ENCODE data around the gene POLR3A. TPM values are rescaled to one million over a fixed set of nuclear protein-coding genes. Genes with fewer than 3 reads are reported as not detected.

The POLR3A gene
- total RNA-seq, 2 donors from 2014 or later = 28.2 to 28.6 TPM

DNA sequence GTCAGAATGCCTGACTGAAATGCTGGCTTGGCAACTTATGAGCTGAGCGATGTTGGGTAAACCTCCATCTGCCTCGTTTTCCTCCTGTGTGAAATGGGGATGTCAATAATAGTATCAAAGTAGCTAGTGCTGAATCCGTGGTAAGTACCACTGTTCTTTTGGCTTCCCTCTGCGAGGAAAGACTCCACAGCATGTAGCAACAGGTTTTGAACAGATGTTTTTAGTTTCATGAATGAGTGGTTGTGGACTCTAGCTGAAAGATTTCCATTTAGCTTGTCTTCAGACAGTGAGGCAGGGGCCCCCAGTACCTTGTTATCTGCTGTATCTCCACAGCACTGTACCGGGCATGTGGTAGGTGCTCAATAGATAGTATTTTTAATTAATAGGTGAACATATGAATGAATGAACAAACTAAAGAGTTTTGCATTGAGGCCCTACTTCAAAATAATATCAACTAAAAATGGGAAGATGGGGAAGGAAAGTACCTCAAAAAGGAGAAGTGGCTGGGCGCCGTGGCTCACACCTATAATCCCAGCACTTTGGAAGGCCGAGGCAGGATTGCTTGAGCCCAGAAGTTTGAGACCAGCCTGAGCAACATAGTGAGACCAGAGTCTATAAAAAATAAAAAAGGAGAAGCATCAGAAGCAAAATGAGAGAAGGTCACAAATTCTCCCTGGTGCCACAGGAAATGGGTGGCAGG, 97.1 kb downstream of the POLR3A start:
- Histone ChIP-seq H3K9ac (ENCODE audit: extremely low read depth, low read length, poor library complexity, severe bottlenecking) (no peak overlapping the region), H3K36me3 (ENCODE audit: control insufficient read depth, insufficient read depth, low read length) (no peaks in the 10 kb centered on the region), H3K4me1 (ENCODE audit: control insufficient read depth, insufficient read depth, low read length) (no peaks in the 10 kb centered on the region), H3K27ac (ENCODE audit: low read depth, low read length) (no peak overlapping the region), H3K27me3 (ENCODE audit: control insufficient read depth, insufficient read depth, low read length, poor library complexity, severe bottlenecking) (peaks cover 10% of the 10 kb centered on the region), H3K4me3 (ENCODE audit: low read length) (no peak overlapping the region), H3K9me3 (ENCODE audit: control insufficient read depth, low read length) (no peaks in the 10 kb centered on the region)
- Mint-ChIP-seq H3K36me3 (ENCODE audit: low read depth) (no peaks in the 10 kb centered on the region), H3K27ac (no peak overlapping the region), H3K4me1 (peaks cover 25% of the 10 kb centered on the region), H3K4me3 (no peak overlapping the region), H3K9me3 (no peaks in the 10 kb centered on the region), H3K27me3 (ENCODE audit: insufficient read depth) (peaks cover 9% of the 10 kb centered on the region)
- TF ChIP-seq, protein P1, sequence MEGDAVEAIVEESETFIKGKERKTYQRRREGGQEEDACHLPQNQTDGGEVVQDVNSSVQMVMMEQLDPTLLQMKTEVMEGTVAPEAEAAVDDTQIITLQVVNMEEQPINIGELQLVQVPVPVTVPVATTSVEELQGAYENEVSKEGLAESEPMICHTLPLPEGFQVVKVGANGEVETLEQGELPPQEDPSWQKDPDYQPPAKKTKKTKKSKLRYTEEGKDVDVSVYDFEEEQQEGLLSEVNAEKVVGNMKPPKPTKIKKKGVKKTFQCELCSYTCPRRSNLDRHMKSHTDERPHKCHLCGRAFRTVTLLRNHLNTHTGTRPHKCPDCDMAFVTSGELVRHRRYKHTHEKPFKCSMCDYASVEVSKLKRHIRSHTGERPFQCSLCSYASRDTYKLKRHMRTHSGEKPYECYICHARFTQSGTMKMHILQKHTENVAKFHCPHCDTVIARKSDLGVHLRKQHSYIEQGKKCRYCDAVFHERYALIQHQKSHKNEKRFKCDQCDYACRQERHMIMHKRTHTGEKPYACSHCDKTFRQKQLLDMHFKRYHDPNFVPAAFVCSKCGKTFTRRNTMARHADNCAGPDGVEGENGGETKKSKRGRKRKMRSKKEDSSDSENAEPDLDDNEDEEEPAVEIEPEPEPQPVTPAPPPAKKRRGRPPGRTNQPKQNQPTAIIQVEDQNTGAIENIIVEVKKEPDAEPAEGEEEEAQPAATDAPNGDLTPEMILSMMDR (conservative IDR thresholded peaks at IDR 0.05) = no peak
- 87 to 92% methylated on average over 7 to 8 of the region's 8 CpGs for WGBS, 2 experiments (ENCODE audit: insufficient coverage in 1 of 2, insufficient read length in 1 of 2)
- no peak for DNase-seq

DNA sequence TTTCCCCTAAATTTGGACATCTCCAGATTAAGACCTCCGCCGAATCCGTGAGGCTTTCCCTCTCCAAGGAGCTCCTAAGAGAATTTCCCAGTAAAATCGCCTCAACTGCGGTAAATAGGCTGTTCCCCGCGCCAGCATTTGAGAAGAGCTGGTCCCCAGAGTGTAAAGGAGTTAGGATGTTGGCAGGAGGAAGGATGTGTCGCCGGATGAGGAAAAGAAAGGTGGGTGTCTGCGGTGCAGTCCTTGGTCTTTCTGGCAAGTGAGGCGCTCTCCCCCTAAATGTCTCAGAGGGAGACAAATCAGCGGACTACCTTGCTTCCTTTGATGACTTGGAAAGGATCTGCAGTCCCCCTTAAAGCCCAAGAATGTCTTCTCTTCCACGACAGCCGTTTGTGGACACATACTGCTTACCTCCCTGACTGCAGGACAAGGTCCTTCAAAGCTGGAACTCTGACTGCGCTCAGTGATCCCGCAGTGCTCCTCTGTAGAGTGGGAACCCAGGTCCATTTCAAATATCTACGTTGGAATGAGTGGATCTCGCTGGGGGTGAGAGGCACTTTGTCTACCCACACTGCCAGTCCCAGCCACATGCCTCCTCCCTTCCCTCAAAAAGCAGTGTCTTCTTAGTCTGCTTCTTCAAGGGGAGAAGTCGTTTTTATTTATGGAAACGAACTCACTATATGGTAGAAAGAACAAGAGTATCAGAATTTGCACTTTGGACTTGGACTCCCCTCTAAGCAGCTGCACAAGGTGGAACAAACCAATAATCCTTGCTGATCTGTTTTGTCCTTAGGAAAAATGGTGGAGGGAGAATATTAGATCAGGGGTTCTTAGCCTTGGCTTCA, 101.7 kb downstream of the POLR3A start:
- H3K4me3 ChIP-seq (ENCODE audit: low read length) = peak overlapping the region; percentile 69
- H3K9me3 ChIP-seq (ENCODE audit: control insufficient read depth, low read length) = no peaks in the 10 kb centered on the region
- no peaks in the 10 kb centered on the region for H3K36me3 ChIP-seq (ENCODE audit: control insufficient read depth, insufficient read depth, low read length)
- peak overlapping the region; percentile 75 for H3K4me3 Mint-ChIP-seq
- peaks cover 10% of the 10 kb centered on the region for H3K27me3 ChIP-seq (ENCODE audit: control insufficient read depth, insufficient read depth, low read length, poor library complexity, severe bottlenecking)
- peaks cover 25% of the 10 kb centered on the region for H3K4me1 Mint-ChIP-seq
- H3K9me3 Mint-ChIP-seq = no peaks in the 10 kb centered on the region
- peak; percentile 74 for DNase-seq
- TF ChIP-seq, protein P1 (conservative IDR thresholded peaks at IDR 0.05) = no peak
- H3K27ac Mint-ChIP-seq = peak overlapping the region; percentile 79
- 59 to 63% methylated on average over 12 to 20 of the region's 20 CpGs for WGBS, 2 experiments (ENCODE audit: insufficient coverage in 1 of 2, insufficient read length in 1 of 2)
- no peak overlapping the region for H3K27ac ChIP-seq (ENCODE audit: low read depth, low read length)
- no peak overlapping the region for H3K9ac ChIP-seq (ENCODE audit: extremely low read depth, low read length, poor library complexity, severe bottlenecking)
- peaks cover 9% of the 10 kb centered on the region for H3K27me3 Mint-ChIP-seq (ENCODE audit: insufficient read depth)
- no peaks in the 10 kb centered on the region for H3K36me3 Mint-ChIP-seq (ENCODE audit: low read depth)
- H3K4me1 ChIP-seq (ENCODE audit: control insufficient read depth, insufficient read depth, low read length) = peaks cover 5% of the 10 kb centered on the region

DNA sequence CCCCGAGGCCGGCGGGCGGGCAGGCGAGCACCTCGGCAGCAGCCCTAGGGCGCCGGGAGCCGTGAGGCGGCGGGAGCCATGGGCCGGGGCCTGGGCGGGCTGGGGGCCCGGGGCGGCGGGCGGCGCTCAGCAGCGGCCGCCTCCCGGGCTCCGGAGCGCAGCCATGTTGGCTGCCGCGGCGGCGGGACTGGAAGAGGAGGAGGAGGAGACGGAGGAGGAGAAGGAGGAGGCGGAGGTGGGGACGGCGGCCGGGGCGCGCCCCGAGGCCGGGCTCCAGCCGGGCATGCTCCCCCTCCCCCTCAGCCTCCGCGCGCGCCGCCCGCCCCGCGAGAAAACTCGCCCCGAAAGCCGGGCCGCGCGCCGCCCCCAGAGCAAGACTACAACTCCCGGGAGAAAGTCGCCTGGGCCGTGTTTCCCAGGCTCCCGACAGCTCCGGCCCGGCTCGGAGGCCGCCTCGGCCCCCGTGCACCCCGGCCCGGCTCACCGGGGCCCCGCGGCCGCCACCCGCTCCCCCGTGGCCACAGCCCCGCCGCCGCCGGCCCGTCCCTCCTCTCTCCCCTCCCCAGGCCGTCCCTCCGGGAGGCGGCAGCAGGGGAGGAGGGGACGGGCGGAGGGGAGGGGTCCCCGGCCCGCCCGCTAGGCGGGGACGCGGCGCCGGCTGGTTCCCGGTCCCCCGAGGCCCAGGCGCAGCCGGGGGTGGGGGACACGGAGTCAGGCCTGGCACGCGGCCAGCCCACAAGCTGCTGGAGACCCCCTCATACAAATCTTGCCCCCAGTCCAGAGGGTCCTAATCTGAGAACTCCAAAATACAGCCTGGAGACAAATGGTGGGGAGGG, 102.5 kb downstream of the POLR3A start, which contains the start of gene DLG5:
Gene DLG5 (minus strand): TSS at position 190 of the 836 bp plus-strand sequence. CDS start 235 bp downstream, outside the sequence.
- Mint-ChIP-seq H3K4me3 (peak within 1 kb of the TSS; percentile 75), H3K27me3 (ENCODE audit: insufficient read depth) (peaks cover 9% of the 10 kb centered on the region), H3K4me1 (peaks cover 25% of the 10 kb centered on the region), H3K9me3 (no peaks in the 10 kb centered on the region), H3K27ac (peak within 1 kb of the TSS; percentile 79), H3K36me3 (ENCODE audit: low read depth) (peaks cover 1% of the 10 kb centered on the region)
- peak; percentile 81 for DNase-seq
- Histone ChIP-seq H3K27ac (ENCODE audit: low read depth, low read length) (no peak within 1 kb of the TSS), H3K4me3 (ENCODE audit: low read length) (peak within 1 kb of the TSS; percentile 82), H3K27me3 (ENCODE audit: control insufficient read depth, insufficient read depth, low read length, poor library complexity, severe bottlenecking) (peaks cover 10% of the 10 kb centered on the region), H3K36me3 (ENCODE audit: control insufficient read depth, insufficient read depth, low read length) (peaks cover 4% of the 10 kb centered on the region), H3K9ac (ENCODE audit: extremely low read depth, low read length, poor library complexity, severe bottlenecking) (peak within 1 kb of the TSS; percentile 38), H3K4me1 (ENCODE audit: control insufficient read depth, insufficient read depth, low read length) (peaks cover 9% of the 10 kb centered on the region), H3K9me3 (ENCODE audit: control insufficient read depth, low read length) (no peaks in the 10 kb centered on the region)
- WGBS, 2 experiments (ENCODE audit: insufficient coverage in 1 of 2, insufficient read length in 1 of 2) = 1% methylated on average over 86 of the region's 95 CpGs; no CpG with 5 or more reads in 1 of the 2 experiments
- TF ChIP-seq, protein P1 (conservative IDR thresholded peaks at IDR 0.05) = peak; percentile 43
